ENCODE data around the gene CD207. TPM values are rescaled to one million over a fixed set of nuclear protein-coding genes. Genes with fewer than 3 reads are reported as not detected.
"Not testable (repeated sequence)": the region's sequence is repeated elsewhere in the genome, so short reads cannot be mapped to it uniquely, and the experiment has no call there.

The CD207 gene
- total RNA-seq (not detected), polyA plus RNA-seq (not detected)

- H3K4me3 ChIP-seq (ENCODE audit: low read depth, low read length), result no peak within 1 kb of the TSS
- no peaks in the 10 kb centered on the region for H3K27me3 ChIP-seq (ENCODE audit: control insufficient read depth, insufficient read depth, low read length)
- Mint-ChIP-seq H3K27ac (no peak within 1 kb of the TSS), H3K36me3 (no peaks in the 10 kb centered on the region), H3K4me3 (no peak within 1 kb of the TSS), H3K27me3 (peaks cover 7% of the 10 kb centered on the region), H3K4me1 (no peaks in the 10 kb centered on the region), H3K9me3 (peaks cover 0 to 3% (median 0%) of the 10 kb centered on the region in 7 donors)
- DNase-seq (no peak), ATAC-seq (ENCODE audit: low read depth in 2 of 2) (no peak)
- no peak within 1 kb of the TSS for H3K27ac ChIP-seq (ENCODE audit: insufficient read depth, low read length, poor library complexity, severe bottlenecking)
- no peaks in the 10 kb centered on the region for H3K36me3 ChIP-seq (ENCODE audit: control insufficient read depth, insufficient read depth, low read length)
- no peaks in the 10 kb centered on the region for H3K9me3 ChIP-seq (ENCODE audit: control insufficient read depth in 2 of 2, low read length in 2 of 2)
- no peaks in the 10 kb centered on the region for H3K4me1 ChIP-seq (ENCODE audit: control insufficient read depth, insufficient read depth, low read length, poor library complexity, severe bottlenecking)
These were observed at the start of gene CD207 for GRCh38 chr2:70835643-70836042. CD207 (minus strand) TSS chr2:70835816; CDS start chr2:70835776, 40 bp downstream.

- not testable (repeated sequence) for DNase-seq; ATAC-seq (ENCODE audit: low read depth in 2 of 2); H3K27ac Mint-ChIP-seq; H3K36me3 Mint-ChIP-seq; H3K9me3 ChIP-seq (ENCODE audit: control insufficient read depth in 2 of 2, low read length in 2 of 2); H3K36me3 ChIP-seq (ENCODE audit: control insufficient read depth, insufficient read depth, low read length); H3K4me1 Mint-ChIP-seq; H3K27ac ChIP-seq (ENCODE audit: insufficient read depth, low read length, poor library complexity, severe bottlenecking); H3K4me3 Mint-ChIP-seq; H3K4me3 ChIP-seq (ENCODE audit: low read depth, low read length); H3K4me1 ChIP-seq (ENCODE audit: control insufficient read depth, insufficient read depth, low read length, poor library complexity, severe bottlenecking)
- H3K27me3 Mint-ChIP-seq, result peaks cover 66% of the 10 kb centered on the region
- peaks cover 13% of the 10 kb centered on the region for H3K27me3 ChIP-seq (ENCODE audit: control insufficient read depth, insufficient read depth, low read length)
- peaks cover 0 to 11% (median 0%) of the 10 kb centered on the region in 7 donors for H3K9me3 Mint-ChIP-seq
These were observed 42.9 kb upstream of the CD207 start for GRCh38 chr2:70878543-70878942.

- not testable (repeated sequence) for H3K9me3 Mint-ChIP-seq; H3K36me3 ChIP-seq (ENCODE audit: control insufficient read depth, insufficient read depth, low read length)
These were observed 40.5 kb upstream of the CD207 start for GRCh38 chr2:70876138-70876537.

GRCh38 chr2:70873541-70873940 is 37.9 kb upstream of the CD207 start:
- H3K4me1 Mint-ChIP-seq, result peaks cover 0 to 6% (median 0%) of the 10 kb centered on the region in 4 donors
- Histone ChIP-seq H3K4me3 (ENCODE audit: low read depth, low read length) (no peak overlapping the region), H3K27ac (ENCODE audit: insufficient read depth, low read length, poor library complexity, severe bottlenecking) (no peak overlapping the region), H3K36me3 (ENCODE audit: control insufficient read depth, insufficient read depth, low read length) (no peaks in the 10 kb centered on the region), H3K27me3 (ENCODE audit: control insufficient read depth, insufficient read depth, low read length) (peaks cover 8% of the 10 kb centered on the region), H3K4me1 (ENCODE audit: control insufficient read depth, insufficient read depth, low read length, poor library complexity, severe bottlenecking) (peaks cover 6% of the 10 kb centered on the region), H3K9me3 (ENCODE audit: control insufficient read depth in 2 of 2, low read length in 2 of 2) (no peaks in the 10 kb centered on the region)
- peaks cover 64% of the 10 kb centered on the region for H3K27me3 Mint-ChIP-seq
- no peak overlapping the region for H3K4me3 Mint-ChIP-seq
- no peak overlapping the region for H3K27ac Mint-ChIP-seq
- no peak for ATAC-seq (ENCODE audit: low read depth in 2 of 2)
- DNase-seq, result no peak
- H3K9me3 Mint-ChIP-seq, result peaks cover 0 to 6% (median 0%) of the 10 kb centered on the region in 7 donors
- H3K36me3 Mint-ChIP-seq, result no peaks in the 10 kb centered on the region

More at GRCh38 chr2:70876138-70876537, 40.5 kb upstream of the CD207 start:
- H3K4me1 ChIP-seq (ENCODE audit: control insufficient read depth, insufficient read depth, low read length, poor library complexity, severe bottlenecking); H3K36me3 Mint-ChIP-seq; H3K4me3 Mint-ChIP-seq; H3K4me1 Mint-ChIP-seq; DNase-seq; H3K27ac Mint-ChIP-seq; ATAC-seq (ENCODE audit: low read depth in 2 of 2); H3K27me3 ChIP-seq (ENCODE audit: control insufficient read depth, insufficient read depth, low read length); H3K27ac ChIP-seq (ENCODE audit: insufficient read depth, low read length, poor library complexity, severe bottlenecking); H3K4me3 ChIP-seq (ENCODE audit: low read depth, low read length); H3K9me3 ChIP-seq (ENCODE audit: control insufficient read depth in 2 of 2, low read length in 2 of 2): not testable (repeated sequence)
- peaks cover 73% of the 10 kb centered on the region for H3K27me3 Mint-ChIP-seq

GRCh38 chr2:70871398-70872211 is 36.0 kb upstream of the CD207 start:
- ATAC-seq (ENCODE audit: low read depth in 2 of 2), result peak; percentile 71 to 81
- no peak overlapping the region for H3K27ac Mint-ChIP-seq
- Histone ChIP-seq H3K36me3 (ENCODE audit: control insufficient read depth, insufficient read depth, low read length) (no peaks in the 10 kb centered on the region), H3K4me3 (ENCODE audit: low read depth, low read length) (no peak overlapping the region), H3K9me3 (ENCODE audit: control insufficient read depth in 2 of 2, low read length in 2 of 2) (no peaks in the 10 kb centered on the region), H3K27me3 (ENCODE audit: control insufficient read depth, insufficient read depth, low read length) (peaks cover 8% of the 10 kb centered on the region), H3K27ac (ENCODE audit: insufficient read depth, low read length, poor library complexity, severe bottlenecking) (no peak overlapping the region), H3K4me1 (ENCODE audit: control insufficient read depth, insufficient read depth, low read length, poor library complexity, severe bottlenecking) (peaks cover 6% of the 10 kb centered on the region)
- H3K27me3 Mint-ChIP-seq, result peaks cover 54% of the 10 kb centered on the region
- H3K9me3 Mint-ChIP-seq, result peaks cover 0 to 2% (median 0%) of the 10 kb centered on the region in 7 donors
- peak; percentile 50 to 77 (median 56) for DNase-seq
- H3K4me3 Mint-ChIP-seq, result peak overlapping the region in 1 of 4 donors; percentile 9
- H3K4me1 Mint-ChIP-seq, result peaks cover 0 to 6% (median 0%) of the 10 kb centered on the region in 4 donors
- no peaks in the 10 kb centered on the region for H3K36me3 Mint-ChIP-seq

- Mint-ChIP-seq H3K4me1 (peaks cover 0 to 6% (median 0%) of the 10 kb centered on the region in 4 donors), H3K36me3 (no peaks in the 10 kb centered on the region), H3K9me3 (peaks cover 0 to 2% (median 0%) of the 10 kb centered on the region in 7 donors), H3K27ac (no peak overlapping the region), H3K27me3 (peaks cover 47% of the 10 kb centered on the region), H3K4me3 (no peak overlapping the region)
- Histone ChIP-seq H3K9me3 (ENCODE audit: control insufficient read depth in 2 of 2, low read length in 2 of 2) (no peaks in the 10 kb centered on the region), H3K36me3 (ENCODE audit: control insufficient read depth, insufficient read depth, low read length) (no peaks in the 10 kb centered on the region), H3K27ac (ENCODE audit: insufficient read depth, low read length, poor library complexity, severe bottlenecking) (no peak overlapping the region), H3K4me3 (ENCODE audit: low read depth, low read length) (no peak overlapping the region), H3K27me3 (ENCODE audit: control insufficient read depth, insufficient read depth, low read length) (peaks cover 8% of the 10 kb centered on the region), H3K4me1 (ENCODE audit: control insufficient read depth, insufficient read depth, low read length, poor library complexity, severe bottlenecking) (peaks cover 6% of the 10 kb centered on the region)
- ATAC-seq (ENCODE audit: low read depth in 2 of 2), result no peak
- DNase-seq, result no peak
These were observed 35.2 kb upstream of the CD207 start for GRCh38 chr2:70870790-70871189.

- Histone ChIP-seq H3K9me3 (ENCODE audit: control insufficient read depth in 2 of 2, low read length in 2 of 2) (no peaks in the 10 kb centered on the region), H3K36me3 (ENCODE audit: control insufficient read depth, insufficient read depth, low read length) (no peaks in the 10 kb centered on the region), H3K27ac (ENCODE audit: insufficient read depth, low read length, poor library complexity, severe bottlenecking) (no peak overlapping the region), H3K27me3 (ENCODE audit: control insufficient read depth, insufficient read depth, low read length) (peaks cover under 1% of the 10 kb centered on the region), H3K4me1 (ENCODE audit: control insufficient read depth, insufficient read depth, low read length, poor library complexity, severe bottlenecking) (peaks cover 6% of the 10 kb centered on the region), H3K4me3 (ENCODE audit: low read depth, low read length) (no peak overlapping the region)
- peaks cover 41% of the 10 kb centered on the region for H3K27me3 Mint-ChIP-seq
- H3K36me3 Mint-ChIP-seq, result no peaks in the 10 kb centered on the region
- no peak overlapping the region for H3K27ac Mint-ChIP-seq
- ATAC-seq (ENCODE audit: low read depth in 2 of 2) (no peak), DNase-seq (no peak)
- H3K4me1 Mint-ChIP-seq, result peaks cover 0 to 6% (median 0%) of the 10 kb centered on the region in 4 donors
- H3K9me3 Mint-ChIP-seq, result no peaks in the 10 kb centered on the region
- no peak overlapping the region for H3K4me3 Mint-ChIP-seq
These were observed 33.4 kb upstream of the CD207 start for GRCh38 chr2:70868970-70869369.

All from CD4-positive, CD25-positive, alpha-beta regulatory T cell (primary cell).